Mucosa of rectum (tissue), 2 donors: ENCODE measurements around the gene INSIG2.

Experiments
- H3K27ac ChIP-seq, 2 donors: one replicate each; pipeline ENCODE4 v1.7.0; 2013; ENCODE audit warnings: inconsistent platforms in 2 of 2, low read depth in 2 of 2, low read length in 2 of 2
- H3K27me3 ChIP-seq, 2 donors: one replicate each; pipeline ENCODE4 v1.7.0; 2013; ENCODE audit warnings: low read length in 2 of 2; ENCODE audit not compliant: control insufficient read depth in 2 of 2, insufficient read depth in 2 of 2
- H3K36me3 ChIP-seq, 2 donors: one replicate each; pipeline ENCODE4 v1.7.0; 2013; ENCODE audit warnings: low read length in 2 of 2; ENCODE audit not compliant: control insufficient read depth in 2 of 2, insufficient read depth in 2 of 2
- H3K4me1 ChIP-seq, 2 donors: one replicate each; pipeline ENCODE4 v1.7.0; 2013; ENCODE audit warnings: low read length in 2 of 2, mild to moderate bottlenecking in 1 of 2; ENCODE audit not compliant: control insufficient read depth in 2 of 2, insufficient read depth in 2 of 2
- H3K4me3 ChIP-seq, 2 donors: one replicate each; pipeline ENCODE4 v1.7.0; 2013; ENCODE audit warnings: low read length in 2 of 2
- H3K9ac ChIP-seq, 2 donors: one replicate each; pipeline ENCODE4 v1.7.0; 2013; ENCODE audit warnings: low read length in 2 of 2, low read depth in 1 of 2, mild to moderate bottlenecking in 1 of 2
- H3K9me3 ChIP-seq, 2 donors: one replicate each; pipeline ENCODE4 v1.7.0; 2013; ENCODE audit warnings: low read length in 2 of 2; ENCODE audit not compliant: control insufficient read depth in 2 of 2
- donor health status: healthy.
- donor health status: Normal muscosa, but diverticular disease.

Gene INSIG2

GRCh38 chr2:118059919-118060478, 28.3 kb upstream of the INSIG2 start:
- no peaks in the 10 kb centered on the region for H3K36me3 ChIP-seq
- H3K4me3 ChIP-seq, result no peak overlapping the region
- H3K9me3 ChIP-seq, result no peaks in the 10 kb centered on the region
- no peaks in the 10 kb centered on the region for H3K4me1 ChIP-seq
- H3K9ac ChIP-seq, result no peak overlapping the region
- no peaks in the 10 kb centered on the region for H3K27me3 ChIP-seq
- no peak overlapping the region for H3K27ac ChIP-seq

DNA sequence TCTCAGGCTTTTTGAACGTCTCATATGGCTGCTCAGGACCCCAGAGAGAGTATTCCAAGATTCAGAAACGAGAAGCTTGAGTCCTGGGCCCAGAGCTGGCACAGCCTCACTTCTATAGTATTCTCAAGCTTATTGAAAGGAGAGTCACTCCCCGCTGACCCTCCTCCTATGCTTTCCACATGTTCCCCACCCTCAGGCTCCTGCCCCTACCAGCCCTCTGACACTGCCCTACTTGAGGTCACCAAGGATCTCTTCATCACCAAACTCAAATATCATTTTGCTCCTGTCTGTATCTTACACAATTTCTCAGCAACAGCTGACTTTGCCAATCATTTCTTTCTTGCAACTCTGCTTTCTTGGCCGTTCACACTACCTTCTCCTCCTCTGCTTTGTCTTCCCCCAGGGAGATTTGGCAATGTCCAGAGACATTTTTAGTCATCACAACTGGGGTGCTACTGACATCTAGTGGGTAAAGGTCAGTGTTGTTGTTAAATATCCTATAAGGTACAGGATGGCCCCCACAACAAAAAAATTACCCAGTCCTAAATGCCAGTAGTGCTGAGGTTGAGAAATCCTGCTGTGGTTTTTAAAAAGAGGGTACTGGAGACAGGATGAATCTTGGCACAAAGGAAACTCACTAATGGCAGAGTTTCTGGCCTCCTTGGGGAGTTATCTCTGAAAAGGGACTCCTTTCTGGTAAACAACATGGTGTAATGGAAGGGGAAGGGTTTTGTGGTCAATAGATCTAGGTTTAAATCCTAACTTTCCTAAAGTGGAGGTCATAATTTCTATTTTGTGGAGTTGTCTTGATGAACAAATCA, 26.9 kb upstream of the INSIG2 start:
- Histone ChIP-seq H3K4me3 (no peak overlapping the region), H3K27ac (no peak overlapping the region), H3K4me1 (no peaks in the 10 kb centered on the region), H3K36me3 (no peaks in the 10 kb centered on the region), H3K27me3 (no peaks in the 10 kb centered on the region), H3K9ac (no peak overlapping the region), H3K9me3 (no peaks in the 10 kb centered on the region)

DNA sequence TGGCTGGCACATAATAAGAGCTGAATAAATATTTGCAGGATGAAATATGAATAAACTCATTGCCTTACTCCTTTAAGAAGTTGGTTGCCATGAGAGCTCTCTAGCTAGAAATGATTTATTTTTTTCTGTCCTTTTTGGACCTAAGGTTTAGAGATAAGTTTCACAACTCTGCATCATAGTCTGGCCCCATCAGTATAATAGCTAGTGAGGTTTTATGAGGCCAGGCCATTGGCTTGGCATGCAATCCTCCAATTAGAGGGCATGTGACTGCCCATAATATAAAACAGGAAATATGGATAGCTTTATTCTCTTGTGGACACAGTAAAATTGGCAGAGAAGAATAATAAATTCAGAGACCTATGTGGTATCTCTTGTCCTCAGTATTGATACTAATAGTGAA, 26.2 kb upstream of the INSIG2 start:
- Histone ChIP-seq H3K4me1 (no peaks in the 10 kb centered on the region), H3K9me3 (no peaks in the 10 kb centered on the region), H3K27me3 (no peaks in the 10 kb centered on the region), H3K27ac (no peak overlapping the region), H3K4me3 (no peak overlapping the region), H3K9ac (no peak overlapping the region), H3K36me3 (no peaks in the 10 kb centered on the region)

DNA sequence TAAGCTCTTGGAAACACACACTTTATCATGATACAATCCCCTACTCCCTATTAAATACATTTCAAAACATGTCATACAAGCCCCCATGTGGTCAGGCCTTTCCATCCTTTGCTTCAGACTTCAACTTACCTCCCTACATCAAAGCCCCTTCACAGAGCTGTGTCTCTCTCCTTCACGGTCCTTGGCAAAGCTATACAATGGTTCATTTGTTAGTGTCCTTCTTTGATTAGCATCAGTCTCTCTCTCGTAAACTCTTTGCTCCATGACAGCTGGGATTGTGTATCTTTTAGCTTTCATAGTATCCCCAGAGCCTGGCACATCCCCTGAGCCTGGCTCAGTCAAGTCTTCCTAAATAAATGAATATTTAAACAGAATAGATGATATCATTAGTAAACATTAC, 25.6 kb upstream of the INSIG2 start:
- no peaks in the 10 kb centered on the region for H3K27me3 ChIP-seq
- no peak overlapping the region for H3K9ac ChIP-seq
- no peaks in the 10 kb centered on the region for H3K4me1 ChIP-seq
- H3K4me3 ChIP-seq, result no peak overlapping the region
- no peaks in the 10 kb centered on the region for H3K36me3 ChIP-seq
- H3K27ac ChIP-seq, result no peak overlapping the region
- no peaks in the 10 kb centered on the region for H3K9me3 ChIP-seq

DNA sequence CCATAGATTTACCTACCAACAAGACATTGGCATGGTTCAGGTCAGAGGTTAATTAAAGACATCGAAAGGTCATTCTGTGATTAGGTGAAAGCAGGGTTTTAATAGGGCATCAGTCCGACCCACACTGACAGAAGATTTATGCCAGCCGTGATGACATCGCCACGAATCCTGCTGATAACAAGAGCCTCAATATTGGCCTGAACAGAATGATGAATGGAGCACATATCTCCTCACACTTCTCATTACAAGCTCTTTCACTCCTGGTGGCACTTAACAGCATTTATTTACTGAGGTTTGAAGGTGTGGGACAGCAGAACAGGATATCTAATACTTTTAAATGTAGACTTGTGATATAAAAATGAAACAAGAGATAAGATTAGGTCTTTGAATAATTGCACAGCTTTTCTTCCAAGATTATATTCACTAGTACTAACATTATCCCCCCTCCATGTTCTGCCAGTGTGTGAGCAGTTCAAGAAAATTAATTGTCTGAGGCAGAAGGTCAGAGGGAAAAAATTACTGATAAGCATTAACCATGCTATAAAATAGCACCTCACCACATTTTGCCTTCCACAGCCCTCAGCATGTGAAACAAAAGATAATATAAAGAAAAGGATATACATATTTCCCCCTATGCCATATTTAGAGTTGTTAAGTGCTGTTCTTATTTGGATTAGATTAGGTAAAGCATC, 23.1 kb upstream of the INSIG2 start:
- Histone ChIP-seq H3K27ac (no peak overlapping the region), H3K4me1 (no peaks in the 10 kb centered on the region), H3K36me3 (no peaks in the 10 kb centered on the region), H3K4me3 (no peak overlapping the region), H3K9ac (no peak overlapping the region), H3K9me3 (no peaks in the 10 kb centered on the region), H3K27me3 (no peaks in the 10 kb centered on the region)

GRCh38 chr2:118065921-118066511, 22.3 kb upstream of the INSIG2 start:
- no peak overlapping the region for H3K9ac ChIP-seq
- no peak overlapping the region for H3K27ac ChIP-seq
- H3K4me1 ChIP-seq, result no peaks in the 10 kb centered on the region
- H3K9me3 ChIP-seq, result no peaks in the 10 kb centered on the region
- H3K4me3 ChIP-seq, result no peak overlapping the region
- no peaks in the 10 kb centered on the region for H3K36me3 ChIP-seq
- no peaks in the 10 kb centered on the region for H3K27me3 ChIP-seq

- no peak overlapping the region for H3K4me3 ChIP-seq
- H3K9ac ChIP-seq, result no peak overlapping the region
- no peaks in the 10 kb centered on the region for H3K36me3 ChIP-seq
- H3K4me1 ChIP-seq, result no peaks in the 10 kb centered on the region
- H3K9me3 ChIP-seq, result no peaks in the 10 kb centered on the region
- no peak overlapping the region for H3K27ac ChIP-seq
- H3K27me3 ChIP-seq, result no peaks in the 10 kb centered on the region
Measured at GRCh38 chr2:118077636-118078247, 10.5 kb upstream of the INSIG2 start.

- Histone ChIP-seq H3K27me3 (no peaks in the 10 kb centered on the region), H3K9ac (no peak overlapping the region), H3K27ac (no peak overlapping the region), H3K9me3 (no peaks in the 10 kb centered on the region), H3K4me3 (no peak overlapping the region), H3K36me3 (no peaks in the 10 kb centered on the region), H3K4me1 (no peaks in the 10 kb centered on the region)
Measured at GRCh38 chr2:118078734-118079133, 9.5 kb upstream of the INSIG2 start.

DNA sequence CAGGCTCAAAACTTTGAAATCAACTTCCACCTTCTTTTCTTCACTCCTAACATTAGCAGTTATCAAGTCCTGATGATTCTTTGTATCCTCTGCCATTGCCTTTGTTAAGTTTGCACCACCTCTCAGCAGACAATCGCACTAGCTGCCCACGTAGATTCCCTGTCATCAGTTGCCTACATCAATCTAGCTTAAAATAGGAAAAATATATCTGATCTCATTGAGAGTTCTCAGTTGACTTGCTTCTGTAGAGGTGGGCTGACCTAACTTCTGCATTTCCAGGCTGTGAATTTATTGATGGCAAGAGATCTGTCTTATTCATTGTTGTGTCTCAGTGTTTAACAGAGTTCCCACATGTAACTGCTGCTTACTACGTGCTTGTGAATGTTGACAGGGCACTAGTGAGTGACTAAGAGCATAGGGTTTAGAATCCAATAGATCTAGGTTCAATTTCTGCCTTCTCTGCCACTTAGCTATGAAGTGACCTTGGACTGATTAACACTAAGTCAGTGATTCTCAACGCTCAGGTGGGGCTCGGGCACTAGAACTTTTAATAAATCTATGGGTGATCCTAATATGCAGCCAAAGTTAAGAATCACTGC, 3.7 kb upstream of the INSIG2 start:
- no peak overlapping the region for H3K27ac ChIP-seq
- H3K4me1 ChIP-seq, result peaks cover 8 to 11% of the 10 kb centered on the region in 2 donors
- H3K9me3 ChIP-seq, result no peaks in the 10 kb centered on the region
- H3K36me3 ChIP-seq, result no peaks in the 10 kb centered on the region
- H3K27me3 ChIP-seq, result no peaks in the 10 kb centered on the region
- no peak overlapping the region for H3K9ac ChIP-seq
- H3K4me3 ChIP-seq, result no peak overlapping the region
